OCI-LY1 (cell line): ENCODE data around the gene LITAF.

ENCODE experiments used
- EZH2 ChIP-seq: fragments of 200-600 bp; sonication (generic), shearing (Covaris generic); IDR thresholded peaks from 2 replicates; pipeline ENCODE4 v1.8.0; 2017; ENCODE audit warnings: borderline replicate concordance, mixed run types, mild to moderate bottlenecking, antibody characterized with exemption, low read length, moderate library complexity, mixed read lengths
- TF ChIP-seq, protein P1 (sequence below): fragments of 200-600 bp; sonication (generic), shearing (Covaris generic); IDR thresholded peaks from 2 replicates; pipeline ENCODE4 v1.5.1; 2017; ENCODE audit warnings: mild to moderate bottlenecking, antibody characterized with exemption, low read length, moderate library complexity, mixed read lengths

DNA sequence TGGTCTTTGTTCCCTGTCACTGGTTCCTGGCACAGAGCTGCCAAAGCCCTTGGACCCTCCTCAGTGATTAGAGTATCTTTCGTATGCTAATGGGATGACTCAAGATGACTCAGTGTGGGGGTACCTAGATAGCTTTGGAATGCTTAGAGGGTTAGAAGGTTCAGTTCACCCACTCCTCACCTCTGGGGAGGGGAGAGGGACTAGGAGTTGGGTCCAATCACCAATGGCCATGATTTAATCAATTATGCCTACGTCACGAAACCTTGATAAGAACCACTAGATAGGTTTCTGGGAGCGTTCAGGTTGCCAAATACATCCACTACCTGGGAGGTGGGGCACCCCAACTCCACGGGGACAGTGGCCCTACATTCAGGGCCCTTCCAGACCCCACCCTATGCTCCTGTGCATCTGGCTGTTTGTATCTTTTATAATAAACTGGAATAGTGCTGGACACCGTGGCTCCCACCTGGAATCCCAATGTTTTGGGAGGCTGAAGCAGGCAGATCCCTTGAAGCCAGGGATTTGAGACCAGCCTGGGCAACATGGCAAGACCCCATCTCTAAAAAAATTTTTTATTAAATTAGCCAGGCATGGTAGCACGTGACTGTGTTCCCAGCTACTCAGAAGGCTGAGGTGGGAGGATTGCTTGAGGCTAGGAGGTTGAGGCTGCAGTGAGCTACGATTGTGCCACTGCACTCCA, 29.2 kb upstream of the LITAF start:
- TF ChIP-seq, protein P1, sequence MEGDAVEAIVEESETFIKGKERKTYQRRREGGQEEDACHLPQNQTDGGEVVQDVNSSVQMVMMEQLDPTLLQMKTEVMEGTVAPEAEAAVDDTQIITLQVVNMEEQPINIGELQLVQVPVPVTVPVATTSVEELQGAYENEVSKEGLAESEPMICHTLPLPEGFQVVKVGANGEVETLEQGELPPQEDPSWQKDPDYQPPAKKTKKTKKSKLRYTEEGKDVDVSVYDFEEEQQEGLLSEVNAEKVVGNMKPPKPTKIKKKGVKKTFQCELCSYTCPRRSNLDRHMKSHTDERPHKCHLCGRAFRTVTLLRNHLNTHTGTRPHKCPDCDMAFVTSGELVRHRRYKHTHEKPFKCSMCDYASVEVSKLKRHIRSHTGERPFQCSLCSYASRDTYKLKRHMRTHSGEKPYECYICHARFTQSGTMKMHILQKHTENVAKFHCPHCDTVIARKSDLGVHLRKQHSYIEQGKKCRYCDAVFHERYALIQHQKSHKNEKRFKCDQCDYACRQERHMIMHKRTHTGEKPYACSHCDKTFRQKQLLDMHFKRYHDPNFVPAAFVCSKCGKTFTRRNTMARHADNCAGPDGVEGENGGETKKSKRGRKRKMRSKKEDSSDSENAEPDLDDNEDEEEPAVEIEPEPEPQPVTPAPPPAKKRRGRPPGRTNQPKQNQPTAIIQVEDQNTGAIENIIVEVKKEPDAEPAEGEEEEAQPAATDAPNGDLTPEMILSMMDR: no peak
- TF ChIP-seq EZH2: no peak
